SK-N-SH (cell line): ENCODE results near the gene PPHLN1. TPM values are rescaled to one million over a fixed set of nuclear protein-coding genes. Genes with fewer than 3 reads are reported as not detected.

Experiments used
- CTCF ChIA-PET: fragments of 300-600, 350-600 bp; formaldehyde crosslinking; extraction: SDS; loops from one replicate; lab custom pipeline; 2021; lab: Yijun Ruan, JAX
- POLR2A ChIA-PET: fragments of 350-600 bp; sonication (Branson Sonifier 250); formaldehyde crosslinking; extraction: SDS; loops from one replicate; lab custom pipeline; 2020; ENCODE audit warnings: antibody characterized with exemption, inconsistent platforms; lab: Yijun Ruan, JAX
- DNase-seq: peaks from one replicate; pipeline ENCODE4 v3.0.0; 2012
- H2AFZ ChIP-seq: fragments of 200-600 bp; sonication (generic); 2 replicates; pipeline ENCODE4 v1.8.1; 2016; ENCODE audit warnings: antibody characterized with exemption, mild to moderate bottlenecking, low read depth
- H3F3A ChIP-seq: fragments of 200-600 bp; sonication (generic); replicated peaks from 2 replicates; pipeline ENCODE3; 2016; ENCODE audit warnings: antibody characterized with exemption, mild to moderate bottlenecking; ENCODE audit not compliant: insufficient read depth
- H3K27ac ChIP-seq, 2 experiments: fragments of 200-500 bp in 1 of 2; fragments of 200-600 bp in 1 of 2; sonication (Bioruptor generic) in 1 of 2; sonication (generic), shearing (Covaris generic) in 1 of 2; 2 replicates each; pipeline versions ENCODE4 v1.5.1 to v1.6.1; 2014 to 2016; ENCODE audit warnings: low read depth in 2 of 2, inconsistent platforms in 1 of 2, low read length in 1 of 2, mild to moderate bottlenecking in 1 of 2, mixed read lengths in 1 of 2
- H3K27me3 ChIP-seq: fragments of 200-600 bp; sonication (generic), shearing (Covaris generic); 2 replicates; pipeline ENCODE4 v1.6.1; 2016; ENCODE audit warnings: mixed run types; ENCODE audit not compliant: insufficient read depth
- H3K36me3 ChIP-seq, 2 experiments: fragments of 200-500 bp in 1 of 2; fragments of 200-600 bp in 1 of 2; sonication (Bioruptor generic) in 1 of 2; sonication (generic) in 1 of 2; replicated peaks in 1 of 2; 2 replicates each; pipeline versions ENCODE3 to v1.5.1; 2014 to 2016; ENCODE audit warnings: low read length in 1 of 2, mild to moderate bottlenecking in 1 of 2; ENCODE audit not compliant: insufficient read depth in 2 of 2, control insufficient read depth in 1 of 2
- H3K4me1 ChIP-seq, 2 experiments: fragments of 200-500 bp in 1 of 2; fragments of 200-600 bp in 1 of 2; sonication (Bioruptor generic) in 1 of 2; sonication (generic), shearing (Covaris generic) in 1 of 2; 2 replicates each; pipeline versions ENCODE4 v1.5.1 to v1.6.1; 2014 to 2016; ENCODE audit warnings: low read depth in 1 of 2, low read length in 1 of 2, mixed run types in 1 of 2; ENCODE audit not compliant: insufficient read depth in 2 of 2, control insufficient read depth in 1 of 2
- H3K4me2 ChIP-seq: fragments of 200-600 bp; sonication (generic), shearing (Covaris generic); 2 replicates; pipeline ENCODE4 v1.6.1; 2017; ENCODE audit warnings: mixed run types
- H3K4me3 ChIP-seq, 2 experiments: fragments of 200-500 bp in 1 of 2; fragments of 200-600 bp in 1 of 2; sonication (Bioruptor generic) in 1 of 2; sonication (generic), shearing (Covaris generic) in 1 of 2; 2 replicates each; pipeline versions ENCODE4 v1.5.1 to v1.8.1; 2014 to 2016; ENCODE audit warnings: low read depth in 2 of 2, inconsistent platforms in 1 of 2, low read length in 1 of 2, mild to moderate bottlenecking in 1 of 2, mixed read lengths in 1 of 2, moderate library complexity in 1 of 2
- H3K79me2 ChIP-seq: fragments of 200-600 bp; sonication (generic); 2 replicates; pipeline ENCODE4 v1.8.1; 2017; ENCODE audit warnings: mild to moderate bottlenecking; ENCODE audit not compliant: insufficient read depth
- H3K9ac ChIP-seq: fragments of 200-600 bp; sonication (generic); 2 replicates; pipeline ENCODE4 v1.6.1; 2017; ENCODE audit warnings: mixed run types
- H3K9me2 ChIP-seq: fragments of 200-600 bp; sonication (generic); 2 replicates; pipeline ENCODE4 v1.6.1; 2017; ENCODE audit warnings: mixed run types
- H3K9me3 ChIP-seq: fragments of 200-600 bp; sonication (generic); 2 replicates; pipeline ENCODE4 v1.6.1; 2017; ENCODE audit warnings: mixed run types, mild to moderate bottlenecking, moderate library complexity
- H4K20me1 ChIP-seq: fragments of 200-600 bp; sonication (generic); 2 replicates; pipeline ENCODE4 v1.6.1; 2017; ENCODE audit warnings: mild to moderate bottlenecking, mixed run types; ENCODE audit not compliant: insufficient read depth
- CTCF ChIP-seq: fragments of 200-600 bp; sonication (generic); IDR thresholded peaks from 2 replicates; pipeline ENCODE4 v1.6.1; 2017; ENCODE audit warnings: antibody characterized with exemption, mild to moderate bottlenecking, moderate library complexity
- EP300 ChIP-seq, 2 experiments: IDR thresholded peaks; 2 replicates each; pipeline versions ENCODE4 v1.4.0 to v1.6.1; 2012; ENCODE audit warnings: borderline replicate concordance in 1 of 2, low read depth in 1 of 2, low read length in 1 of 2
- FOSL2 ChIP-seq: IDR thresholded peaks from 2 replicates; pipeline ENCODE4 v1.4.0; 2012; ENCODE audit warnings: low read depth, mild to moderate bottlenecking, moderate library complexity, borderline replicate concordance
- GABPA ChIP-seq: IDR thresholded peaks from 2 replicates; pipeline ENCODE4 v1.4.0; 2012; ENCODE audit warnings: low read depth, mild to moderate bottlenecking
- GATA2 ChIP-seq: sonication (generic); formaldehyde crosslinking; IDR thresholded peaks from 2 replicates; pipeline ENCODE4 v1.5.0; 2020; ENCODE audit warnings: mild to moderate bottlenecking, missing genetic modification reagents
- JUND ChIP-seq: IDR thresholded peaks from 2 replicates; pipeline ENCODE4 v1.4.0; 2012
- PBX3 ChIP-seq: IDR thresholded peaks from 2 replicates; pipeline ENCODE4; 2012
- POLR2AphosphoS5 ChIP-seq: IDR thresholded peaks from 2 replicates; pipeline ENCODE4 v1.6.1; 2012; ENCODE audit warnings: low read depth, low read length
- RAD21 ChIP-seq: IDR thresholded peaks from 2 replicates; pipeline ENCODE4 v1.6.1; 2012; ENCODE audit warnings: mild to moderate bottlenecking, low read length
- RCOR1 ChIP-seq: fragments of 150-350 bp; IDR thresholded peaks from 2 replicates; pipeline ENCODE4 v1.6.1; 2017; ENCODE audit warnings: antibody characterized with exemption, low read length
- RFX5 ChIP-seq: IDR thresholded peaks from 2 replicates; pipeline ENCODE4 v1.6.1; 2012; ENCODE audit warnings: mild to moderate bottlenecking, improper control_type of control experiment, low read length
- TAF1 ChIP-seq: IDR thresholded peaks from 2 replicates; pipeline ENCODE4 v1.6.1; 2012; ENCODE audit warnings: low read depth, mild to moderate bottlenecking, low read length, moderate library complexity, borderline replicate concordance
- YY1 ChIP-seq: IDR thresholded peaks from 2 replicates; pipeline ENCODE4 v1.4.0; 2012; ENCODE audit warnings: low read depth, mild to moderate bottlenecking
- polyA plus RNA-seq, 3 experiments: library from polyadenylated mRNA; depleted of rRNA; stranded (reverse); fragments of >200 nt; gene quantifications; 2 replicates each; pipeline ENCODE4 v1.2.3, GENCODE V29; 2012
- TF ChIP-seq, protein P1 (sequence below): IDR thresholded peaks from 2 replicates; pipeline ENCODE4 v1.4.0; 2012; ENCODE audit warnings: low read depth
- TF ChIP-seq, protein P2 (sequence below): IDR thresholded peaks from 2 replicates; pipeline ENCODE4 v1.4.0; 2012; ENCODE audit warnings: low read depth, borderline replicate concordance

PPHLN1 gene
- polyA plus RNA-seq, 1 of the 3 experiments (the other 2 are of a cell fraction), result 55.4 TPM

DNA sequence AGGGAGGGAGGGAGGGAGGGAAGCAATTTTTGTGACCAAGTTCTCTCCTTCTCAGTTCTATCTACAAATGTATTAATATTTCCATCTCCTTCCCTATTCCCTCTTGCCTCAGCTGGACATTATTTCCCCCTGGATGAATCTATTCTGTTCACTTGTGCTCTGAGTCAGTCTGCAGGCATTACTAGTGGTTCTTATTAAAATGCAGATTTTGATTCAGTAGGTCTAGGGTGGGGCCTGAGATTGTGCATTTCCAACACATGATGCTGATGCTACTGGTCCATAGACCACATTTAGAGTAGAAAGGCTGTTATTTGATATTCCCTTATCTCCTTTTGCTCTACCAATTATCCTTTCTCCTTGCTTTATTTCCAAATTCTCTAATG lies 47.8 kb upstream of the PPHLN1 start:
- Histone ChIP-seq H2AFZ (no peak overlapping the region), H3K9me2 (no peaks in the 10 kb centered on the region), H3K36me3 (no peaks in the 10 kb centered on the region), H3K27me3 (no peaks in the 10 kb centered on the region), H3K4me2 (no peak overlapping the region), H4K20me1 (no peaks in the 10 kb centered on the region), H3K79me2 (no peaks in the 10 kb centered on the region), H3K9ac (no peak overlapping the region), H3K4me3 (no peak overlapping the region), H3K9me3 (no peaks in the 10 kb centered on the region), H3K27ac (no peak overlapping the region), H3F3A (no peaks in the 10 kb centered on the region), H3K4me1 (no peaks in the 10 kb centered on the region)
- ChIA-PET CTCF (no interaction called here), POLR2A (no interaction called here)
- TF ChIP-seq, protein P1, sequence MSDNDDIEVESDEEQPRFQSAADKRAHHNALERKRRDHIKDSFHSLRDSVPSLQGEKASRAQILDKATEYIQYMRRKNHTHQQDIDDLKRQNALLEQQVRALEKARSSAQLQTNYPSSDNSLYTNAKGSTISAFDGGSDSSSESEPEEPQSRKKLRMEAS, result no peak
- TF ChIP-seq YY1, result no peak
- no peak for TF ChIP-seq JUND
- TF ChIP-seq GATA2 (CRISPR knock-in tag), result no peak
- no peak for TF ChIP-seq POLR2AphosphoS5
- no peak for TF ChIP-seq RCOR1
- no peak for TF ChIP-seq RFX5
- TF ChIP-seq PBX3, result no peak
- TF ChIP-seq EP300 (IDR thresholded peaks at IDR 0.05; ENCODE audit: borderline replicate concordance in 1 of 2, low read depth in 1 of 2, low read length in 1 of 2), result no peak
- TF ChIP-seq TAF1, result no peak
- TF ChIP-seq GABPA, result no peak
- TF ChIP-seq RAD21, result no peak
- TF ChIP-seq, protein P2, sequence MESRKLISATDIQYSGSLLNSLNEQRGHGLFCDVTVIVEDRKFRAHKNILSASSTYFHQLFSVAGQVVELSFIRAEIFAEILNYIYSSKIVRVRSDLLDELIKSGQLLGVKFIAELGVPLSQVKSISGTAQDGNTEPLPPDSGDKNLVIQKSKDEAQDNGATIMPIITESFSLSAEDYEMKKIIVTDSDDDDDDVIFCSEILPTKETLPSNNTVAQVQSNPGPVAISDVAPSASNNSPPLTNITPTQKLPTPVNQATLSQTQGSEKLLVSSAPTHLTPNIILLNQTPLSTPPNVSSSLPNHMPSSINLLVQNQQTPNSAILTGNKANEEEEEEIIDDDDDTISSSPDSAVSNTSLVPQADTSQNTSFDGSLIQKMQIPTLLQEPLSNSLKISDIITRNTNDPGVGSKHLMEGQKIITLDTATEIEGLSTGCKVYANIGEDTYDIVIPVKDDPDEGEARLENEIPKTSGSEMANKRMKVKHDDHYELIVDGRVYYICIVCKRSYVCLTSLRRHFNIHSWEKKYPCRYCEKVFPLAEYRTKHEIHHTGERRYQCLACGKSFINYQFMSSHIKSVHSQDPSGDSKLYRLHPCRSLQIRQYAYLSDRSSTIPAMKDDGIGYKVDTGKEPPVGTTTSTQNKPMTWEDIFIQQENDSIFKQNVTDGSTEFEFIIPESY, result no peak
- TF ChIP-seq FOSL2, result no peak
- no peak for TF ChIP-seq CTCF
- DNase-seq, result no peak
